DOHH2 (cell line): ENCODE measurements around the gene SH2D6.

ENCODE experiments used
- CTCF ChIP-seq: fragments of 200-600 bp; sonication (generic); IDR thresholded peaks from one replicate; pipeline ENCODE4 v1.5.1; 2014; ENCODE audit warnings: antibody characterized with exemption, mild to moderate bottlenecking, low read depth, low read length; ENCODE audit not compliant: poor library complexity, severe bottlenecking
- EZH2phosphoT487 ChIP-seq: fragments of 200-600 bp; sonication (generic); IDR thresholded peaks from 2 replicates; pipeline ENCODE4 v1.6.1; 2017; ENCODE audit warnings: borderline replicate concordance, mild to moderate bottlenecking, antibody characterized with exemption, low read length, moderate library complexity, mixed read lengths

- TF ChIP-seq CTCF (no peak), EZH2phosphoT487 (no peak)
These were observed 16.7 kb upstream of the SH2D6 start for GRCh38 chr2:85401844-85402243.
